ENCODE data around the gene ABCA13.

ABCA13 gene

DNA sequence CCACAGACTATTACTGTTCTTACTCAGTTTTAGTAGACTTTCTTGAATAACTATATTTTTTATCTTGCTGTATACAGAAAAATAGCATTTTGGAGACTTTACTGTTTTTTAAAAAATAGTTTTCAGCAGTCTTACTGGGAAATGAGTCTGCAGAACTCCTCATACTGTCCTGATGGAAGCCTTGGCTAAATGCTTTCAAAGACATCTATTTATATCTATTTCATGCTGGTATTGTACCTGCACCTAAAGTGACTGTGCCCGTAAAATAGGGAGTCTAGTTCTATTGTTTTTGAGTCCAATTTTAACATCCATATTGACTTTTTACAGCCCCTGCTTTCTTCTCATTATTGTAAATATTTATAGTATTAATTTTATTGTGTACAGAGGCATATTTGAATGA lies 464.5 kb downstream of the ABCA13 start:
- DNase-seq, result no peak
- in situ Hi-C loops (cut with HindIII; ENCODE audit: low pct_ligation_motif_present, low pct_unique_long_range_greater_than_20kb, low sequenced_read_pairs), result no loop called here

DNA sequence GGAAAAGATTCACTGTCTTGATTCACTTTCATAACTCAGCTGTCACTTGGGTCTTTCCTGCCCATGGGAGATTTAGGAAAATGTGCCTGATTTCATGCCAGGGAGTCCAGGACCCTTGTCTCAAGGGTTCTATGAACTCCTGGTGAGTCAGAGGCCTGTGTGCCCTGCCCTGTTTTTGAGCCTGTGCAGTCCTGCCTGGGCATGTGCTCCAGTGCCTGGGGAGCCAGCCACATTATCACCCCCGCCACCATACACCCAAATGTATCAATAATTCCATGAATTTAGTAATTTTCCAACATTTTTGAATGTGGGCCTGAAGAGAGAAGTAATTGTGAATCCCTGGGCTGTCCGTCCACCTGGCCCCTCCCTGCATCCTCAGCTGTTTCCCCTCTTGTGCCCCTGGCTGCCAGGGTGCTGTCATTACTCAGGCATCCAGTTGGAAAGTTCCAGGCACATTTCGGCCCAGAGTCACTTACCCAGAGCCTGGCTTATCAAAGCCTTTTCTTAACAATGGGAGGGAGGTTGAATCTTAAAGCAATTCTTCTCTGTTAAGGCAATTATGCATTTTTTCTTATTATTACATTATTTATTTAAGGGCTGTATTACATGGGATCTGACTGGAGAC lies 465.2 kb downstream of the ABCA13 start:
- DNase-seq, result no peak

DNA sequence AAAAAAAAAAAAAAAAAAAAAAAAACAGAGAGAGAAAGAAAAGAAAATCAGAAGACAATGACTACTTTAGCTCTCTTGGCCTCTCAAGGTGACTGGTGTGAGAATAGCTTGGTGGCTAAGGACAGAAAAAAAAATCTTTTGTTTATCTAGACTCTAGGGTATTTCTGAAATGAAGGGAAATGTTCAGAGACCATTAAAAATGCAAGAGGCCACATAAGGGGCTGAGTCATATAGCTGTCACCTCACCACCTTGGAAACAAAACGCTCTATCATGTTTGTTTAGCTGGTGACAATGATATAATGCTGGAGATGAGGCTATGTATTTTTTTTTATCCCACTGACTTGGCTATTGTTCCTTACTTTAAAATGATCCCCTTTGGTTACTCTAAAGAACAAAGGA lies 466.1 kb downstream of the ABCA13 start:
- in situ Hi-C loops (cut with HindIII; ENCODE audit: low pct_ligation_motif_present, low pct_unique_long_range_greater_than_20kb, low sequenced_read_pairs), result no loop called here
- peak; percentile 29 for DNase-seq

More for the DNA sequence above, 465.2 kb downstream of the ABCA13 start:
- in situ Hi-C loops (cut with HindIII; ENCODE audit: low pct_ligation_motif_present, low pct_unique_long_range_greater_than_20kb, low sequenced_read_pairs), result no loop called here

DNA sequence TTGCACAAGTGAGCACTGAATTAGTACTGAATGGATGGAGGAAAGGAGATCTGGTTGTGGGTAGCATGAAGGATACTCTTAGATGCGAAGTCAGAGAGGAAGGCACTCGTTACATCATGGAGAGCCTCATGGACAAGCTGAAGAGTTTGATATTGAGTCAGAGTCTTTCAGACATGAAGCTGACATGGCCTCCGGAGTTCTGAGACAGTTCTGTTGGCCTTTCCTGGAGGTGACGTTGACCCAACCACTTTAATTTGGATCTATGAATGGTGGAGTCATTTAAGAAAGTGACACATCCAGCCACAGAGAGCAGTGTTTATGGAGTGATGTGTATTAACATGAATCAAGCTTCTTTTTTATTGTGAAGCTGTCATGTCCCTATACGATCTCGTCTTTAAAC lies 466.8 kb downstream of the ABCA13 start:
- no peak for DNase-seq
- in situ Hi-C loops (cut with HindIII; ENCODE audit: low pct_ligation_motif_present, low pct_unique_long_range_greater_than_20kb, low sequenced_read_pairs), result no loop called here

DNA sequence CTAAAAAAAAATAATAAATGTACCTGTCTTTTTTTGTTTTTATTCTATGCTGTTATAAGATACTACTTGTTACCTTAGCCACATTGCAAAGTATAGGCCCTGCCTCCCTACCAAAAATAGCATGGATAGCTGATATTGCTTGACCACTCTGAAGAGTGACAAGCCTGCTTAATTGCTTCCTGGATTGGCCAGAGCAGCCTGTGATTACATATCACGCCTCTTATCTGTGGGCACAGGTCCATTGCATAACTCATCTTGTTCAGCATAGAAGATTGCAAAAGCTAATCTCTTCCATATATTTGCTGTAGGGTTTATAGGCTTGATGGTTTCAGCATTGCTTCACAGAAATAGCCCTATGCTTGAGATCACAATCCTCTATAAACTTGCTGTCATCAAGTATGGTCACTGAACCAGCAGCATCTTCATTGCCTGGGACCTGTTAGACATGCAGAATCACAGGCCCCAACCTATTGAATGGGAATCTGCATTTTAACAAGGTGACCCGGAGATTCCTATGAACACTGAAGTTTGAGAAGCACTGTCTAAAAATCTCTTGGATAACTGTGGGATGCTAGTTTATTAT lies 472.3 kb downstream of the ABCA13 start:
- no peak for DNase-seq
- in situ Hi-C loops (cut with HindIII; ENCODE audit: low pct_ligation_motif_present, low pct_unique_long_range_greater_than_20kb, low sequenced_read_pairs), result no loop called here

DNA sequence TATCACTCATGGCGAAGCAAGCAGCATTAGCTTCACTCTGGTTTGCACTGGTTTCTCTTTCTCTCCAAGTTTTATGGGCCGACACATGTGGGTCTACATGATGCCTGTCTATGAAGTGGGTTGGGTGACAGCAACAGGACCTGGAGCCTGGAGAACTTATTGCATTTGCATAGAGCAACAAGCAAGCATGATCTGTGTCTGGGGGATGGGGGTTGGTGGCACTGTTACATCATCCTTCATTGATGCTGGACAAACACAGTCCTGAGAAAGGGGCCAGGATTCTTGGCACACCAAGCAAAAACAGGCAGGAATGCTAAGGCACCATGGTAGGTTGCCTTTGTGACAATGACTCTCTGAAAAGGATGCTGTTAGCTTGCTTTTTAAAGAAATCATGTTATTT lies 486.9 kb downstream of the ABCA13 start:
- no peak for DNase-seq
- in situ Hi-C loops (cut with HindIII; ENCODE audit: low pct_ligation_motif_present, low pct_unique_long_range_greater_than_20kb, low sequenced_read_pairs), result no loop called here

DNA sequence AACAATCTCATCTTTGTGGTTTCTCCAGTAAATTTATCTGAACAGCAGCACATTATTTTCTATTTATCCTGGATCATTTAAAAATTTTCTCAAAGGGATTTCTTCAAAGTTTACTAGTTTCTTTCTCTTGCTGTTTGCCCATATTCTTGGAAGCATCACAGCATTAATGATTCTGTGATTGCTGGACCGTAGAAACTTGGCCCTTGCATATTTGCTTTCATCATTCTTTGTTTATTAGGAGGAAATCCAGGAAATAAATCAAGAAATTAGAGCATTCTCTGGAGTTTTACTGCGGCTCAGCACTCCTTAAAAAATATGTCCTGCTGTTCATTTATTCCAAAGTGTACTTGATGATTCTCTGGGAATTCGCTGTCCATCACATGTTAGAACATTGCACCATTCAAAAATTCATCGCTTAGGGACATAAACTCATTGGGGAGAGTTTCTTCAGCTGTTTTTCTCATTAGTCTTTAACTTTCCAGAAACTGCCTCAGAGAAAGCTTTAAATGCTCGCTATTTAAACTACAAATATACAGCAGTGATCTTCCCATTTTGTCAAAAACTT lies 489.1 kb downstream of the ABCA13 start:
- DNase-seq, result no peak
- in situ Hi-C loops (cut with HindIII; ENCODE audit: low pct_ligation_motif_present, low pct_unique_long_range_greater_than_20kb, low sequenced_read_pairs), result no loop called here

DNA sequence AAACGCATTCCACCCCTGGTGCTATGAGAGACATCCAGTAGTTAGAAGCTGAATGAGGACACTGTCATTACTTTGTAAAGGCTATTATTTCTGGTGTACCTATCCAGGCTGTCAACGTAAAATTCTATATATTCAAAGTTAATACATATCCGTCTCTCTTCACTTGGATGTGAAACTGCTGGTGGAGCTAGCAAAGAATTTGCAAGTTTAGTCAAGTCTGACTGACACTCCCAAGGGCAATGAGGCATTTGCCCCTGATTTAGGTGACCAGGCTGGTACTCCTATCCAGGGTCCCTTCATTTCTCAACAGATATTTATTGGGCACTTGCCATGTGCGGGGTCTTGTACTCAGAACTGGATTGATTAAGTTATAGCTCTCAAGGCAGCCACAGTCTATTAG lies 493.0 kb downstream of the ABCA13 start:
- in situ Hi-C loops (cut with HindIII; ENCODE audit: low pct_ligation_motif_present, low pct_unique_long_range_greater_than_20kb, low sequenced_read_pairs), result no loop called here
- no peak for DNase-seq

DNA sequence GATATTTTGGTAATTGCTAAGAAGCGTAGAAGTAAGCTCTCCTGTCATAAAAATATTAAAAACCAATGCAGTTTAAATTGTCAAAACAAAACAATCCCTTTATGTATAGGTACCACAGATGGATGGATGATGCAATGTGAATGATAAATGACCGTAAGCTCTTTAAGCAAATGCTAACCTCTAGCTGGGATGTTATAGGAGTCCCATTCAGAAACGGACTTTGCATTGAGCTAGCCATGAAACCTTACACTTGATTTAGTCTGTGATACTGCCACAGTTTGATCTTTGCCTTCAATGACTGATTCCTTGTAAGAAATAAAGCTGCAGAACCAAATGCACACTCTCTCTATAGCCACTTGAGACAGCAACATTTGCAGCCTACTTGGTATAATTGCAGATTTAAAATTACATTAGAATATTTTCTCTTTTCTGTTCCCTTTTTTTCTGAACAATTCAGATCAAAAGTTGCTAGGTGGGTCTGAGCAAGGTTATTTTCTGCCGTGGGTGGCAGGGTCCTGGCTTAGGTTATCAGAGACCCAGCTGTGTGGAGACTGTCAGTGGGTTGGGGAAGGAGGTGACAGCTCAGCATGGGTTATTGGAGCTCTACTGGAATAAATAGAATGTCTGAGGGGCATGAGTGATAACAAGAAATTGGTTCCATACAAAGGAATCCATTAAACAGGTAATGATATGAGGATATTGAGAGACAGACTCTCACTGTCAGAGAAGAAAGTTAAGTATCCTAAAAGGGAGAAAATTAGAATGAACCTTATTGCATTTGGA lies 494.3 kb downstream of the ABCA13 start:
- in situ Hi-C loops (cut with HindIII; ENCODE audit: low pct_ligation_motif_present, low pct_unique_long_range_greater_than_20kb, low sequenced_read_pairs), result no loop called here
- no peak for DNase-seq

DNA sequence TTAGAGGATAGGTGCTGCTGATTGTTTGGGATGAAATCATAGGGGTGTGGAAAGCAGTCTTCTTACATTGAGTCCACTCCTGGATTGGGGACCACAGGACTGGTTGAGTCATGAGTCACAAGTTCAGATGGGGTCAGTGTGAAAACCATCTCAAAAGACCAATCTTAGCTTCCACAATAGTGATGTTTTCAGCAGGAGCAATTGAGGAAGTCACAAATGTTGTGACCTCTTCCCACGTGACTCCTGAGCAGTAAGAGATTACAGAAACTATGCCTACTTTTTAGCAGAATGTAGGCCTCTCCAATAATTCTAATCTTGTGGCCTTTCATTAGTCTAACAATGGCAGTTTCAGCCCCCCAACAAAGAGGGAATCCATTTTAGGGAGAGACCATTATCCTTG lies 496.1 kb downstream of the ABCA13 start:
- DNase-seq, result no peak
- in situ Hi-C loops (cut with HindIII; ENCODE audit: low pct_ligation_motif_present, low pct_unique_long_range_greater_than_20kb, low sequenced_read_pairs), result no loop called here

DNA sequence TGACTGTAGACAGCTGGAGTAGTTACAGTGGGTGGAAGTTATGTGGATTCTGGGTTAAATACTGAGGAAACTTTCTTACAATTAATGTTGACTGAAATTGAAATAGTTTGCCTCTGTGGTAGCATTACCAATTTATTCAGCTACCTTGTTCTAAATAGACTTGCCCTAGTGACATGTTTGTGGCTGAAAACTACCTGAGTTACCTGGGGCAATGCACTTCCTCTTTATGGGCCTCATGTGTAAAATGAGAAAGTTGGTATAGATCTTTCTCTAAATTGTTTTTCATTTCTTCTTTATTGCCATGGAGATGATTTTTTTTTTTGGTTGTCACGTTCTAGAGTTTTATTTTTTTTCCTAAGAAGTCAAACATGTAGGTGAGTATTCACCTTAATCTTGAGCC lies 500.4 kb downstream of the ABCA13 start:
- in situ Hi-C loops (cut with HindIII; ENCODE audit: low pct_ligation_motif_present, low pct_unique_long_range_greater_than_20kb, low sequenced_read_pairs), result no loop called here

DNA sequence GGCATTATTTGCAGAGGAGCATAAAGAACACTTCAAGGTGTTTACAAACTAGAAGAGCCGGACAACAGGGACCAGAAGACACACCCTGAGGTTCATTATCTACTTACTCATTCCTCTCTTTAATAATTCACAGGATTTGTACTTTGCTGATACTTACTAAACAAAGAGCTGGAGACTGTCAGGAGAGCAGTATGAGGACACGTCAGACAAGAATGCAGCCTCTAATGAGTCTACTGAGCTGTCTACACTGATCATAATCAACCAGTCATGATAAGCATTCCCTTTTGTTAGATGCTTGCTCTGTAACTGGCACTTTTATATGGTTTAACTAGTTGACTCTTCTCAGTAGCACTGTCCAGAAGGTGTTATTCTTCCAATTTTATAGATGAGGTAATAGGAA lies 509.7 kb downstream of the ABCA13 start:
- in situ Hi-C loops (cut with HindIII; ENCODE audit: low pct_ligation_motif_present, low pct_unique_long_range_greater_than_20kb, low sequenced_read_pairs), result no loop called here

More for the DNA sequence above, 500.4 kb downstream of the ABCA13 start:
- DNase-seq, result no peak

DNA sequence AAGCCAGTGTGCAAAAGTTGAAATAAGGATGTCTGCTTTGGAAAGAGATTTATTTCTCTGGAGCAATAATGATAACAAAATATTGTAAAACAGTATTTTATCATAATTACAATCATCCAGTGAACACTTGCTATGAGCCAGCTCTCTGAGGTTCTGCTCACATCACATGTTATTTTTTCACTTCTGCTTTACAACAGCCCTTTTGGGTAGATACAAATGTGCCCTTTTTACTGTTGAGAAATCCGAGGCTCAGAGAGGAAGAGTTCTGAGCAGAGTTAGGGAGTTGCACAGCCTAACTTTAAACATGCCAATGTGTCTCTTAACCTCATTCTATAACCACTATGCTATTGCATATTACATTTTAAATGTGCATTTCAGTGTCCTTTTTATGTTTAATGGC lies 520.5 kb downstream of the ABCA13 start:
- in situ Hi-C loops (cut with HindIII; ENCODE audit: low pct_ligation_motif_present, low pct_unique_long_range_greater_than_20kb, low sequenced_read_pairs), result no loop called here
- DNase-seq, result no peak

More for the DNA sequence above, 509.7 kb downstream of the ABCA13 start:
- no peak for DNase-seq
